IPS DF 6.9 (cell line): ENCODE results near the gene WBP2.
"Not testable (repeated sequence)": the region's sequence is repeated elsewhere in the genome, so short reads cannot be mapped to it uniquely, and the experiment has no call there.

Source experiments
- DNase-seq: peaks from one replicate; pipeline ENCODE4 v3.0.0-alpha.2; 2013; ENCODE audit warnings: low read depth, low spot score
- H3K27ac ChIP-seq: one replicate; pipeline ENCODE4 v1.5.1; 2013; ENCODE audit warnings: low read length, control low read depth
- H3K27me3 ChIP-seq: 2 replicates; pipeline ENCODE4 v1.6.1; 2013; ENCODE audit warnings: mild to moderate bottlenecking, low read length; ENCODE audit not compliant: control insufficient read depth, insufficient read depth
- H3K36me3 ChIP-seq: 2 replicates; pipeline ENCODE4 v1.6.1; 2013; ENCODE audit warnings: low read length; ENCODE audit not compliant: control insufficient read depth, insufficient read depth
- H3K4me1 ChIP-seq: 2 replicates; pipeline ENCODE4 v1.6.1; 2013; ENCODE audit warnings: low read length; ENCODE audit not compliant: control insufficient read depth, insufficient read depth
- H3K4me3 ChIP-seq: 2 replicates; pipeline ENCODE4 v1.5.1; 2013; ENCODE audit warnings: mild to moderate bottlenecking, low read length
- H3K9me3 ChIP-seq: 2 replicates; pipeline ENCODE4 v1.6.1; 2013; ENCODE audit warnings: low read length, inconsistent platforms; ENCODE audit not compliant: control insufficient read depth, insufficient read depth
- WGBS: extraction: QIAGEN DNeasy Blood & Tissue Kit; methylation state at CpG from one replicate; pipeline ENCODE4 v1.1.7; 2013; ENCODE audit warnings: mixed read lengths, missing lambda C conversion rate; ENCODE audit not compliant: insufficient read length, insufficient coverage; 5-methylcytosine and 5-hydroxymethylcytosine counted together

Gene WBP2

GRCh38 chr17:75864887-75865286, 9.8 kb upstream of the WBP2 start:
- not testable (repeated sequence) for DNase-seq, H3K36me3 ChIP-seq, H3K4me1 ChIP-seq, H3K27ac ChIP-seq, H3K4me3 ChIP-seq, H3K27me3 ChIP-seq, H3K9me3 ChIP-seq
- no CpG with 5 or more reads among the region's 4 CpGs for WGBS

- no CpG with 5 or more reads among the region's 8 CpGs for WGBS
- Histone ChIP-seq H3K9me3 (no peaks in the 10 kb centered on the region), H3K27me3 (no peaks in the 10 kb centered on the region), H3K27ac (no peak overlapping the region), H3K4me1 (peaks cover 2% of the 10 kb centered on the region; the same call in 1 of the 2 replicates), H3K36me3 (no peaks in the 10 kb centered on the region), H3K4me3 (no peak overlapping the region)
- DNase-seq = no peak
These were observed 9.3 kb upstream of the WBP2 start for GRCh38 chr17:75864448-75864871.

GRCh38 chr17:75861927-75862317, 6.8 kb upstream of the WBP2 start:
- no peak overlapping the region for H3K4me3 ChIP-seq
- no peaks in the 10 kb centered on the region for H3K27me3 ChIP-seq
- no peak overlapping the region for H3K27ac ChIP-seq
- peaks cover 2% of the 10 kb centered on the region; the same call in 1 of the 2 replicates for H3K4me1 ChIP-seq
- H3K9me3 ChIP-seq = no peaks in the 10 kb centered on the region
- DNase-seq = no peak
- no CpG with 5 or more reads among the region's 9 CpGs for WGBS
- H3K36me3 ChIP-seq = no peaks in the 10 kb centered on the region

- H3K4me3 ChIP-seq, H3K4me1 ChIP-seq, H3K9me3 ChIP-seq, H3K36me3 ChIP-seq, H3K27me3 ChIP-seq, DNase-seq, H3K27ac ChIP-seq: not testable (repeated sequence)
- WGBS = no CpG with 5 or more reads among the region's 10 CpGs
These were observed 4.2 kb upstream of the WBP2 start for GRCh38 chr17:75859358-75859757.

GRCh38 chr17:75856062-75856756, 1.1 kb upstream of the WBP2 start:
- Histone ChIP-seq H3K27ac (no peak overlapping the region), H3K9me3 (no peaks in the 10 kb centered on the region), H3K4me3 (peak overlapping the region; percentile 94; the same call in 1 of the 2 replicates), H3K27me3 (no peaks in the 10 kb centered on the region), H3K36me3 (peaks cover 2% of the 10 kb centered on the region; the same call in 1 of the 2 replicates), H3K4me1 (no peaks in the 10 kb centered on the region)
- WGBS = no CpG with 5 or more reads among the region's 24 CpGs
- DNase-seq = no peak

- H3K27me3 ChIP-seq = no peaks in the 10 kb centered on the region
- H3K27ac ChIP-seq = no peak overlapping the region
- no CpG with 5 or more reads among the region's 19 CpGs for WGBS
- H3K36me3 ChIP-seq = peaks cover 4% of the 10 kb centered on the region
- DNase-seq = no peak
- H3K9me3 ChIP-seq = no peaks in the 10 kb centered on the region
- H3K4me1 ChIP-seq = no peaks in the 10 kb centered on the region
- peak overlapping the region; percentile 75; the same call in 1 of the 2 replicates for H3K4me3 ChIP-seq
These were observed 240 bp downstream of the WBP2 start for GRCh38 chr17:75854881-75855309.

DNA sequence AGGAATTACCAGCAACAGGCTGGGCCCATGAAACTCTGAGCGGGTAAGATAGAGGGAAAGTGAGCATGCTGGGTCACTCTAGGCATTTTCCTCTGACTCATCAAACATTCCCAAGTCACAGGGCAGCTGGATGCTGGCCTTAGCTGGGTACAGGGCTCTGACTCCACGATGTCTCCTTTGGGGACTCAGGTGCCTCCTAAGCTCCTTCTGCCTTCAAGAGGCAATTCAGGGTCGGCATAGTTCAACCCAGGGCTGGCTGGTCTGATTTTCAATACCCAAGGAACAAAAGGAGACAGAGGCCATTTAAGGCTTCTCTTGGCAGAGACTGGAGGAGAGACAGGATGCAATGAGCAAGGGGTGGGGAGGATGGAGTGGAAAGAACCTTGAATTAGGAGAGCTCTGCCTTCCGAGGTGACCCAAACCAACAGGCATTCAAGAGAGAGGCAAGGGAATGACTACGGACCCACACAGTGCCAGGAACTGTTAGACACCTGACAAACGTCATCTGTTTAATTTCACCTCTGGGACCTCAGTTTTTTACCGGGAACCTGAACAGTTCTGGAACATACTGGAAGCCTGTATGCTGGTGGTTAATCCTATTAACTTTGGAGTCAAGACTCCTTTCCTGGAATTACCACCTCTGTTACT, 910 bp downstream of the WBP2 start:
- Histone ChIP-seq H3K4me3 (peak overlapping the region; percentile 75; the same call in 1 of the 2 replicates), H3K36me3 (peaks cover 10% of the 10 kb centered on the region), H3K27ac (no peak overlapping the region), H3K4me1 (no peaks in the 10 kb centered on the region), H3K9me3 (no peaks in the 10 kb centered on the region), H3K27me3 (no peaks in the 10 kb centered on the region)
- no peak for DNase-seq
- WGBS = no CpG with 5 or more reads among the region's 7 CpGs

DNA sequence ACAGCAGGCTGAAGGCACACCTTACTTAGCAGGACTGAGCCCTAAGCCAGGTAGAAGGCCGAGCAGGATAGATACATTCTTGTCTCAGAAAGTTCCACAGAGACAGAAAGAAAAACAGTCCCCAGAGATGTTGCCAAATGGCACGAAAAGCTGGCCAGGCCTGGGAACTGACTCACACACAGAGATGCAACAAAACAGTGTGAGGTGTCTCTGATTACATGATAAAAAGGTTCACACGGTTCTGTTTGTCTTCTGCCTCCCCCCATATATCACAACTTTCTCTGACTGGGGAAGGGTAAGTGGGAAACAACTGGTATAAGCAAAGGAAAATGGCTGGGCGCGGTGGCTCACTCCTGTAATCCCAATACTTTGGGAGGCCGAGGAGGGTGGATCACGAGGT, 1.7 kb downstream of the WBP2 start:
- H3K9me3 ChIP-seq = no peaks in the 10 kb centered on the region
- H3K27ac ChIP-seq = no peak overlapping the region
- peaks cover 10% of the 10 kb centered on the region for H3K36me3 ChIP-seq
- no peak for DNase-seq
- WGBS = no CpG with 5 or more reads among the region's 7 CpGs
- H3K4me1 ChIP-seq = no peaks in the 10 kb centered on the region
- no peak overlapping the region for H3K4me3 ChIP-seq
- H3K27me3 ChIP-seq = no peaks in the 10 kb centered on the region

- not testable (repeated sequence) for H3K4me1 ChIP-seq, DNase-seq, H3K4me3 ChIP-seq, H3K9me3 ChIP-seq, H3K27ac ChIP-seq, H3K27me3 ChIP-seq
- no CpG with 5 or more reads among the region's 15 CpGs for WGBS
- H3K36me3 ChIP-seq = peaks cover 22% of the 10 kb centered on the region
These were observed 3.5 kb downstream of the WBP2 start for GRCh38 chr17:75851693-75851991.

- peaks cover 25% of the 10 kb centered on the region for H3K36me3 ChIP-seq
- H3K4me1 ChIP-seq = no peaks in the 10 kb centered on the region
- no peak for DNase-seq
- H3K27me3 ChIP-seq = no peaks in the 10 kb centered on the region
- WGBS = no CpG with 5 or more reads among the region's 12 CpGs
- H3K9me3 ChIP-seq = no peaks in the 10 kb centered on the region
- H3K27ac ChIP-seq = no peak overlapping the region
- no peak overlapping the region for H3K4me3 ChIP-seq
These were observed 4.0 kb downstream of the WBP2 start for GRCh38 chr17:75850928-75851692.
